ENCODE data around the gene MICA.
"Not testable (repeated sequence)": the region's sequence is repeated elsewhere in the genome, so short reads cannot be mapped to it uniquely, and the experiment has no call there.

MICA gene

GRCh38 chr6:31414148-31414770 lies 10.9 kb downstream of the MICA start:
- not testable (repeated sequence) for DNase-seq

- no peak for DNase-seq
Measured at GRCh38 chr6:31414771-31415265, 11.4 kb downstream of the MICA start.

- no peak for DNase-seq
Measured at GRCh38 chr6:31416394-31417014, 13.1 kb downstream of the MICA start.

GRCh38 chr6:31418251-31418650 lies 14.9 kb downstream of the MICA start:
- no peak for DNase-seq

- no peak for DNase-seq
Measured at GRCh38 chr6:31419842-31420241, 16.4 kb downstream of the MICA start.

- DNase-seq, result no peak
Measured at GRCh38 chr6:31420546-31420945, 17.2 kb downstream of the MICA start.

GRCh38 chr6:31422587-31422986 lies 19.2 kb downstream of the MICA start:
- DNase-seq, result no peak

GRCh38 chr6:31423550-31423949 lies 20.2 kb downstream of the MICA start:
- DNase-seq, result no peak

GRCh38 chr6:31426395-31427354 lies 23.3 kb downstream of the MICA start:
- DNase-seq, result no peak

GRCh38 chr6:31430449-31430848 lies 27.1 kb downstream of the MICA start:
- DNase-seq, result no peak

- not testable (repeated sequence) for DNase-seq
Measured at GRCh38 chr6:31435051-31435450, 31.7 kb downstream of the MICA start.

GRCh38 chr6:31438222-31438621 lies 34.8 kb downstream of the MICA start:
- no peak for DNase-seq

- no peak for DNase-seq
Measured at GRCh38 chr6:31438677-31439076, 35.3 kb downstream of the MICA start.

GRCh38 chr6:31441365-31442267 lies 38.2 kb downstream of the MICA start:
- peak; percentile 79 to 84 for DNase-seq

- no peak for DNase-seq
Measured at GRCh38 chr6:31446481-31446880, 43.1 kb downstream of the MICA start.

- DNase-seq, result not testable (repeated sequence)
Measured at GRCh38 chr6:31446999-31447789, 43.8 kb downstream of the MICA start.

- no peak for DNase-seq
Measured at GRCh38 chr6:31450751-31451150, 47.4 kb downstream of the MICA start.

- no peak for DNase-seq
Measured at GRCh38 chr6:31452859-31453258, 49.5 kb downstream of the MICA start.

- DNase-seq, result no peak
Measured at GRCh38 chr6:31453259-31453658, 49.9 kb downstream of the MICA start.

GRCh38 chr6:31459864-31460263 lies 56.5 kb downstream of the MICA start:
- DNase-seq, result not testable (repeated sequence)

- no peak for DNase-seq
Measured at GRCh38 chr6:31460361-31461025, 57.1 kb downstream of the MICA start.

Data from CD4-positive, alpha-beta T cell treated with Interferon alpha-2 for 1 hour (primary cell).